NOMO-1 (cell line): ENCODE data around the gene NOCT.
"Not testable (repeated sequence)": the region's sequence is repeated elsewhere in the genome, so short reads cannot be mapped to it uniquely, and the experiment has no call there.

Source experiments
- DNase-seq, 2 experiments: peaks; one replicate each; lab custom pipeline; 2025; ENCODE audit not compliant: unreplicated experiment in 2 of 2; lab: John Stamatoyannopoulos, UW

Gene NOCT

GRCh38 chr4:139015269-139015947 is at the start of gene NOCT:
Gene NOCT, plus strand, starts transcription at chr4:139015781. Its CDS starts 201 bp downstream, at chr4:139015982.
- peak; percentile 80 to 87 for DNase-seq

GRCh38 chr4:138967313-138967712 is 48.3 kb upstream of the NOCT start:
- peak in 1 of 2 experiments; percentile 56 for DNase-seq

GRCh38 chr4:138972956-138973801 is 42.4 kb upstream of the NOCT start:
- peak in 1 of 2 experiments; percentile 40 for DNase-seq

- no peak for DNase-seq
Observed at GRCh38 chr4:138975225-138975624, 40.4 kb upstream of the NOCT start.

- DNase-seq: no peak
Observed at GRCh38 chr4:138976526-138976925, 39.1 kb upstream of the NOCT start.

- peak; percentile 60 to 91 for DNase-seq
Observed at GRCh38 chr4:138977524-138977923, 38.1 kb upstream of the NOCT start.

- no peak for DNase-seq
Observed at GRCh38 chr4:138978028-138978585, 37.5 kb upstream of the NOCT start.

- DNase-seq: no peak
Observed at GRCh38 chr4:138978600-138978999, 37.0 kb upstream of the NOCT start.

GRCh38 chr4:138979742-138980141 is 35.8 kb upstream of the NOCT start:
- DNase-seq: no peak

- DNase-seq: peak; percentile 52 to 84
Observed at GRCh38 chr4:138981930-138982390, 33.6 kb upstream of the NOCT start.

- no peak for DNase-seq
Observed at GRCh38 chr4:138982754-138983153, 32.8 kb upstream of the NOCT start.

- DNase-seq: no peak
Observed at GRCh38 chr4:138983690-138984089, 31.9 kb upstream of the NOCT start.

GRCh38 chr4:138984647-138985046 is 30.9 kb upstream of the NOCT start:
- DNase-seq: no peak

GRCh38 chr4:138992676-138993075 is 22.9 kb upstream of the NOCT start:
- no peak for DNase-seq

- no peak for DNase-seq
Observed at GRCh38 chr4:138996090-138996489, 19.5 kb upstream of the NOCT start.

- DNase-seq: peak; percentile 50 to 56
Observed at GRCh38 chr4:138999666-139000065, 15.9 kb upstream of the NOCT start.

GRCh38 chr4:139000134-139000533 is 15.4 kb upstream of the NOCT start:
- DNase-seq: not testable (repeated sequence)

GRCh38 chr4:139001430-139001829 is 14.2 kb upstream of the NOCT start:
- peak; percentile 45 to 67 for DNase-seq

GRCh38 chr4:139003668-139004067 is 11.9 kb upstream of the NOCT start:
- not testable (repeated sequence) for DNase-seq

GRCh38 chr4:139005774-139006173 is 9.8 kb upstream of the NOCT start:
- DNase-seq: no peak

GRCh38 chr4:139007640-139008039 is 7.9 kb upstream of the NOCT start:
- no peak for DNase-seq
